Endothelial cell of umbilical vein (primary cell): ENCODE data around the gene SLC2A1. TPM values are rescaled to one million over a fixed set of nuclear protein-coding genes. Genes with fewer than 3 reads are reported as not detected.

Experiments
- BruUV-seq: library from RNA; stranded (reverse); fragments of 400-500 nt; replicated peaks from 2 replicates; lab custom pipeline; 2021; lab: Mats Ljungman, UMichigan
- CTCF ChIA-PET: fragments of 300-600, 350-600 bp; sonication (Branson Sonifier 250); formaldehyde crosslinking; loops from one replicate; lab custom pipeline; 2021; ENCODE audit warnings: antibody characterized with exemption, inconsistent platforms; lab: Charles Lee
- POLR2A ChIA-PET: fragments of 300-600, 350-600 bp; sonication (Branson Sonifier 250); formaldehyde crosslinking; loops from one replicate; lab custom pipeline; 2021; ENCODE audit warnings: antibody characterized with exemption, inconsistent platforms; lab: Charles Lee
- DNase-seq: peaks from one replicate; pipeline ENCODE4 v3.0.0-alpha.2; 2011; ENCODE audit warnings: low read depth, low spot score
- FAIRE-seq: peaks from 2 replicates; lab custom pipeline; 2011; peaks lifted over from hg19 to GRCh38; lab: Jason Lieb, UNC
- H2AFZ ChIP-seq: 2 replicates; pipeline ENCODE4 v1.6.0; 2012; ENCODE audit warnings: low read depth, low read length, control low read depth, inconsistent platforms
- H3K27ac ChIP-seq: 2 replicates; pipeline ENCODE4 v1.5.1; 2011; ENCODE audit warnings: low read depth, mild to moderate bottlenecking, control low read depth, low read length, moderate library complexity; ENCODE audit not compliant: insufficient read depth
- H3K27me3 ChIP-seq, 2 experiments: 2 replicates each; pipeline versions ENCODE4 v1.6.0 to v1.6.1; 2011; ENCODE audit warnings: low read length in 2 of 2, mixed read lengths in 1 of 2; ENCODE audit not compliant: control insufficient read depth in 2 of 2, insufficient read depth in 2 of 2
- H3K36me3 ChIP-seq, 2 experiments: 2 replicates in 1 of 2; 3 replicates in 1 of 2; pipeline ENCODE4 v1.5.1; 2011; ENCODE audit warnings: low read length in 2 of 2, mild to moderate bottlenecking in 1 of 2, moderate library complexity in 1 of 2; ENCODE audit not compliant: control insufficient read depth in 2 of 2, insufficient read depth in 2 of 2; ENCODE audit errors: extremely low read depth in 1 of 2
- H3K4me1 ChIP-seq: 3 replicates; pipeline ENCODE4 v1.5.1; 2011; ENCODE audit warnings: mild to moderate bottlenecking, low read length; ENCODE audit not compliant: control insufficient read depth, insufficient read depth; ENCODE audit errors: extremely low read depth
- H3K4me2 ChIP-seq: 2 replicates; pipeline ENCODE4 v1.6.1; 2011; ENCODE audit warnings: low read length, control low read depth, mixed read lengths; ENCODE audit not compliant: insufficient read depth
- H3K4me3 ChIP-seq, 3 experiments: fragments of 200-600 bp in 1 of 3; sonication (generic), shearing (Covaris generic) in 1 of 3; replicated peaks in 1 of 3; 2 replicates each; pipeline ENCODE4 v1.5.1; 2011 to 2016; ENCODE audit warnings: control low read depth in 3 of 3, low read length in 3 of 3, mild to moderate bottlenecking in 2 of 3, inconsistent platforms in 1 of 3, low read depth in 1 of 3, moderate library complexity in 1 of 3; ENCODE audit not compliant: insufficient read depth in 1 of 3
- H3K79me2 ChIP-seq: 2 replicates; pipeline ENCODE4 v1.6.0; 2012; ENCODE audit warnings: low read length, inconsistent platforms; ENCODE audit not compliant: control insufficient read depth, insufficient read depth
- H3K9ac ChIP-seq: replicated peaks from 2 replicates; pipeline ENCODE3; 2011; ENCODE audit warnings: low read length, control low read depth; ENCODE audit not compliant: insufficient read depth; ENCODE audit errors: extremely low read depth
- H3K9me1 ChIP-seq: replicated peaks from 3 replicates; pipeline ENCODE4 v1.6.0; 2011; ENCODE audit warnings: mild to moderate bottlenecking, low read length; ENCODE audit not compliant: control insufficient read depth, insufficient read depth; ENCODE audit errors: extremely low read depth
- H3K9me3 ChIP-seq: replicated peaks from 2 replicates; pipeline ENCODE4 v1.5.1; 2012; ENCODE audit warnings: low read length, inconsistent platforms; ENCODE audit not compliant: control insufficient read depth, insufficient read depth
- H4K20me1 ChIP-seq: replicated peaks from 2 replicates; pipeline ENCODE3; 2011; ENCODE audit warnings: mild to moderate bottlenecking, low read length; ENCODE audit not compliant: control insufficient read depth, insufficient read depth; ENCODE audit errors: extremely low read depth
- EZH2 ChIP-seq: IDR thresholded peaks from 2 replicates; pipeline ENCODE4 v1.6.1; 2012; ENCODE audit warnings: borderline replicate concordance, low read depth, mild to moderate bottlenecking, moderate library complexity, low read length, inconsistent platforms; ENCODE audit not compliant: severe bottlenecking
- GATA2 ChIP-seq: IDR thresholded peaks from 2 replicates; pipeline ENCODE4 v1.7.0; 2011; ENCODE audit warnings: low read depth, mild to moderate bottlenecking, moderate library complexity, mixed read lengths, low read length; ENCODE audit not compliant: insufficient read length, insufficient read depth
- MYC ChIP-seq: IDR thresholded peaks from one replicate; pipeline ENCODE4 v1.6.1; 2011; ENCODE audit warnings: mild to moderate bottlenecking, low read depth, low read length
- POLR2A ChIP-seq: IDR thresholded peaks from 2 replicates; pipeline ENCODE4 v1.6.1; 2012; ENCODE audit warnings: low read depth, mild to moderate bottlenecking, control low read depth, low read length
- POLR2AphosphoS5 ChIP-seq: IDR thresholded peaks from 2 replicates; pipeline ENCODE4 v1.6.1; 2012; ENCODE audit warnings: low read depth, mild to moderate bottlenecking, control low read depth, low read length, moderate library complexity; ENCODE audit not compliant: insufficient read depth
- dilution Hi-C: fragments of 300-500 bp; cut with MboI; formaldehyde crosslinking; loops from one replicate; pipeline ENCODE4 v1.15.0; 2019; ENCODE audit warnings: low sequenced_read_pairs; ENCODE audit not compliant: extremely low pct_ligation_motif_present
- intact Hi-C: fragments of 100-400 bp; cut with micrococcal nuclease; formaldehyde crosslinking; loops from one replicate; pipeline ENCODE4 v1.10.0; 2022
- polyA plus RNA-seq, 4 experiments: library from polyadenylated mRNA; depleted of rRNA in 3 of 4; stranded (reverse) in 3 of 4; unstranded in 1 of 4; fragments of >200 nt; gene quantifications; 2 replicates each; pipeline versions ENCODE4 v1.2.1 to v1.2.3, GENCODE V29; 2011 to 2012; ENCODE audit warnings: missing spikeins in 1 of 4
- total RNA-seq: library from RNA; stranded (reverse); gene quantifications from 2 replicates; pipeline ENCODE4 v1.2.3, GENCODE V29; 2021
- TF ChIP-seq, protein P1 (sequence below), 2 donors: IDR thresholded peaks; 1 replicate in 1 of 2; 2 replicates in 1 of 2; pipeline ENCODE4 v1.5.1; 2011; ENCODE audit warnings: low read length in 2 of 2, mild to moderate bottlenecking in 2 of 2, moderate library complexity in 2 of 2, control low read depth in 1 of 2, inconsistent platforms in 1 of 2, low read depth in 1 of 2; ENCODE audit not compliant: insufficient read depth in 1 of 2; ENCODE audit errors: extremely low read depth in 1 of 2

The SLC2A1 gene
- total and polyA plus RNA-seq, 2 donors (not counting 3 experiments of a cell fraction or from before 2014, with no cell fraction given) = 42.2 to 46.5 TPM

DNA sequence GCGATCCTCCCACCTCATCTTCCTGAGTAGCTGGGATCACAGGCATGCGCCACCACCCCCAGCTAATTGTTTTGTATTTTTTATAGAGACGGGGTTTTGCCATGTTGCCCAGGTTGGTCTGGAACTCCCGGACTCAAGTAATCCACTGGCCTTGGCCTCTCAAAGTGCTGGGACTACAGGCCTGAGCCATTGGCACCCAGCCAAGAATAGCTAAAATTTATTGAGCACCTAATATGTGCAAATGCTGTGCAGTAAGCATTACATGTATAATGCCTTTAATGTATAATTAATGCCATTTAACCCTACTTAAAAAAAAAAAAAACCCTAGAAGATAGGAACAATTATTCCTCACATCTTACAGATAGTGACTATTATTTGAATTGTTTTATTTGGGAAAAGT lies 69.4 kb downstream of the SLC2A1 start:
- H3K27ac ChIP-seq = no peak overlapping the region
- dilution Hi-C loops = no loop called here
- no peaks in the 10 kb centered on the region for H3K9me1 ChIP-seq
- H3K4me2 ChIP-seq = no peak overlapping the region
- no peak overlapping the region for H3K9ac ChIP-seq
- BruUV-seq = no TSS peak
- TF ChIP-seq EZH2 = no peak
- no peak for TF ChIP-seq POLR2A
- no peak for TF ChIP-seq POLR2AphosphoS5
- TF ChIP-seq, protein P1, sequence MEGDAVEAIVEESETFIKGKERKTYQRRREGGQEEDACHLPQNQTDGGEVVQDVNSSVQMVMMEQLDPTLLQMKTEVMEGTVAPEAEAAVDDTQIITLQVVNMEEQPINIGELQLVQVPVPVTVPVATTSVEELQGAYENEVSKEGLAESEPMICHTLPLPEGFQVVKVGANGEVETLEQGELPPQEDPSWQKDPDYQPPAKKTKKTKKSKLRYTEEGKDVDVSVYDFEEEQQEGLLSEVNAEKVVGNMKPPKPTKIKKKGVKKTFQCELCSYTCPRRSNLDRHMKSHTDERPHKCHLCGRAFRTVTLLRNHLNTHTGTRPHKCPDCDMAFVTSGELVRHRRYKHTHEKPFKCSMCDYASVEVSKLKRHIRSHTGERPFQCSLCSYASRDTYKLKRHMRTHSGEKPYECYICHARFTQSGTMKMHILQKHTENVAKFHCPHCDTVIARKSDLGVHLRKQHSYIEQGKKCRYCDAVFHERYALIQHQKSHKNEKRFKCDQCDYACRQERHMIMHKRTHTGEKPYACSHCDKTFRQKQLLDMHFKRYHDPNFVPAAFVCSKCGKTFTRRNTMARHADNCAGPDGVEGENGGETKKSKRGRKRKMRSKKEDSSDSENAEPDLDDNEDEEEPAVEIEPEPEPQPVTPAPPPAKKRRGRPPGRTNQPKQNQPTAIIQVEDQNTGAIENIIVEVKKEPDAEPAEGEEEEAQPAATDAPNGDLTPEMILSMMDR (IDR thresholded peaks at IDR 0.05; ENCODE audit: extremely low read depth in 1 of 2, insufficient read depth in 1 of 2, low read depth in 1 of 2, low read length in 2 of 2) = no peak
- no peak for TF ChIP-seq MYC
- no peak for TF ChIP-seq GATA2
- peaks cover 3 to 5% of the 10 kb centered on the region in 2 experiments for H3K27me3 ChIP-seq
- no peaks in the 10 kb centered on the region for H3K79me2 ChIP-seq
- H3K36me3 ChIP-seq = no peaks in the 10 kb centered on the region
- no peak overlapping the region for H2AFZ ChIP-seq
- POLR2A ChIA-PET = no interaction called here
- DNase-seq (no peak), FAIRE-seq (no peak)
- intact Hi-C loops = no loop called here
- H3K4me3 ChIP-seq = no peak overlapping the region
- no peaks in the 10 kb centered on the region for H3K4me1 ChIP-seq
- CTCF ChIA-PET = interaction anchor here (1.3 to 2.3 kb wide), 2 partner anchors 24 to 184 kb away, joined by 4 to 5 read pairs; no protein-coding TSS in a partner anchor
- H3K9me3 ChIP-seq = no peaks in the 10 kb centered on the region
- H4K20me1 ChIP-seq = no peaks in the 10 kb centered on the region
